GM12864 (cell line): ENCODE measurements around the gene PDE11A.

ENCODE experiments used
- DNase-seq: peaks from one replicate; pipeline ENCODE4 v3.0.0-alpha.2; 2011; ENCODE audit warnings: low read depth
- H3K4me3 ChIP-seq: 2 replicates; pipeline ENCODE4 v1.5.1; 2011; ENCODE audit warnings: mild to moderate bottlenecking, low read depth, low read length, control low read depth
- TF ChIP-seq, protein P1 (sequence below): IDR thresholded peaks from 2 replicates; pipeline ENCODE4 v1.5.1; 2011; ENCODE audit warnings: low read depth, mild to moderate bottlenecking, moderate library complexity, low read length, control low read depth, inconsistent platforms; ENCODE audit errors: missing control alignments

The PDE11A gene

DNA sequence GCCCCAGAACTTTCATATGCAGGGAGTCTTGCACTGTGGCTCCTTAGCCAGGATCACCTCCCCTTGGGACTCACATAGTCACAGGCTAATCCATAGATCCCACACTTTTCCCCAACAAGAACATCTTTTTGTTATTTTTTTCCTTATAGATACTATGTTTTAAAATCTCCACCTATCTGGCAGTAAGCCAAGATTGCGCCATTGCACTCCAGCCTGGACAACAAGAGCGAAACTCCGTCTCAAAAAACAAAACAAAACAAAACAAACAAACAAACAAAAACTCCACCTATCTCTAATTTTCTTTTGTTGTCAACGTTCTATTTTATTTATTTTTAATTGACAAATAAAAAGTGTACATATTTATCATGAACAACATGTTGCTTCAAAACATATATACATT is 141.7 kb downstream of the PDE11A start:
- no peak for DNase-seq
- H3K4me3 ChIP-seq = no peak overlapping the region
- TF ChIP-seq, protein P1, sequence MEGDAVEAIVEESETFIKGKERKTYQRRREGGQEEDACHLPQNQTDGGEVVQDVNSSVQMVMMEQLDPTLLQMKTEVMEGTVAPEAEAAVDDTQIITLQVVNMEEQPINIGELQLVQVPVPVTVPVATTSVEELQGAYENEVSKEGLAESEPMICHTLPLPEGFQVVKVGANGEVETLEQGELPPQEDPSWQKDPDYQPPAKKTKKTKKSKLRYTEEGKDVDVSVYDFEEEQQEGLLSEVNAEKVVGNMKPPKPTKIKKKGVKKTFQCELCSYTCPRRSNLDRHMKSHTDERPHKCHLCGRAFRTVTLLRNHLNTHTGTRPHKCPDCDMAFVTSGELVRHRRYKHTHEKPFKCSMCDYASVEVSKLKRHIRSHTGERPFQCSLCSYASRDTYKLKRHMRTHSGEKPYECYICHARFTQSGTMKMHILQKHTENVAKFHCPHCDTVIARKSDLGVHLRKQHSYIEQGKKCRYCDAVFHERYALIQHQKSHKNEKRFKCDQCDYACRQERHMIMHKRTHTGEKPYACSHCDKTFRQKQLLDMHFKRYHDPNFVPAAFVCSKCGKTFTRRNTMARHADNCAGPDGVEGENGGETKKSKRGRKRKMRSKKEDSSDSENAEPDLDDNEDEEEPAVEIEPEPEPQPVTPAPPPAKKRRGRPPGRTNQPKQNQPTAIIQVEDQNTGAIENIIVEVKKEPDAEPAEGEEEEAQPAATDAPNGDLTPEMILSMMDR = no peak

DNA sequence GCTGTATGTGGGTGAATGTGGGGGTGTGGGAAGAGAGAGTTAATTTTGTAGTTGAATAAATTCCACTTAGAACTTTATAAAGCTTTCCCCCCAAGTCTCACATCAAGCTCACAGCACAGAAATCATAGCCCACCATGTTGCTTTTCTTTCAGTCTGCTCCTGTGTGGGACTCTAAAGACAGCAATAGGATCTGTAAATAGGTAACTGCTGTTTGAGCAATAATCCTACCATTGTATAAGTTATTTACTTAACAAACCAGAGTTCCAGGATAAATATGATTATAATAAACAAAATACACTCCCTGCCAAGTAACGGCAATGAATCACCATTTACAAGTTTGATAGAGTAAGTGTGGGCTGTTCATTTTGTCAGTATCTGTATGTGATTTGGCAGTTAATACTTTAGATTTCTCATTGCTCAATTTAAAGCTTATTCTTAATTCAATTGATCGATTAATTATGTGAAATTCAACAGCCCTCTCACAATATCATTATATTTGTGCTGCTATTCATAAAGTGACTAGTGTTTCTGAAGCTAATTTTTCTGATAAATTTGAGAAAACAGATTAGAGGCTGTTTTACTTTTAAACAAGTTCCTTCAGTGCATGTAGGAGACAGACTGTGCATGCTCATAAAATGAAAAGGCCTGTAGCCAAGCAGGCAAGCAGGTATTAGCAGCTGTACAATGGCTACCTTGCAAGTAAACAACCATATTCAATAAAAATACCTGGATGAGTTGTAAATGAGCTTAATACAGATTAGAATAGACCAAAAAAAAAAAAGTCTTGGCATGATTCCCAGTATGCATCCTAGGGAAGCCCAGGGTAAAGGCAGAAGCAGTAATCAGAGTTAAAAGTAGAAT is 142.7 kb downstream of the PDE11A start:
- no peak for DNase-seq
- TF ChIP-seq, protein P1 = no peak
- H3K4me3 ChIP-seq = no peak overlapping the region

DNA sequence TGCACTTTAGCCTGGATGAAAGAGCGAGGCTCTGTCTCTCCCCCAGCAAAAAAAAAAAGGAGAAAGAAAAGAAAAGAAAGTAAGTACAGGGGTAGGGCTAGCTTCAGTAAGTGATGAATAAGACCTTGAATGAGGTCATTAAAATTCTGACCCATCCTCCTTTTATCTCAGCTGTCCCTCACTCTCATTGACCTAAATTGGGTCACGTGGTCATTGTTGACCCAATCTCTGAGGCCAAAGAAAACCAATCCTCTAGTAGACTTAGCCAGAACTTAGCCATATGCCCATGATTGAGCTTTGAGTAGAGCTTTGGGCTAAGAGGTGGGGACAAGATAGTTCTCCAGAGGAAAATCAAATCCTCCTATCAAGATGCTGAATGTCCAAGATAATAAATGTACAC is 149.3 kb downstream of the PDE11A start:
- TF ChIP-seq, protein P1 = no peak
- DNase-seq = no peak
- H3K4me3 ChIP-seq = no peak overlapping the region

DNA sequence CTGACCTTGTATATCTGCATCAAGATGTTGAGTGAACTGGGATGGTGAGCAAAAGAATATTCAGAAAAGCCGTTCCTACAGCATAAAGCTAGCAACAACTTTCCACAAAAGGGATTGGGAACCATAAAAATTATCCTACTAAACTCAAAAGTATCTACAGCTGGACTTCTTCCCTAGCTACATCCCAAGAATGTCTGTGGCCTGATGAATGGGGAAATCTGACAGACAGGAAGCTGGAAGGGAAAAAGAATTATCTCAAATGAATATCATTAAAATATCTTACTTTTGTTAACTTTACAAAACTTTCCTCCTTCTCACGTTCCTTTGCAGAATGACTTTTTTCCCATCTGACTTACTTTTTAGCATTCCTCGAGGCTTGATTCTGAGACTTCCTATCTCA is 150.9 kb downstream of the PDE11A start:
- no peak for DNase-seq
- TF ChIP-seq, protein P1 = no peak
- no peak overlapping the region for H3K4me3 ChIP-seq

DNA sequence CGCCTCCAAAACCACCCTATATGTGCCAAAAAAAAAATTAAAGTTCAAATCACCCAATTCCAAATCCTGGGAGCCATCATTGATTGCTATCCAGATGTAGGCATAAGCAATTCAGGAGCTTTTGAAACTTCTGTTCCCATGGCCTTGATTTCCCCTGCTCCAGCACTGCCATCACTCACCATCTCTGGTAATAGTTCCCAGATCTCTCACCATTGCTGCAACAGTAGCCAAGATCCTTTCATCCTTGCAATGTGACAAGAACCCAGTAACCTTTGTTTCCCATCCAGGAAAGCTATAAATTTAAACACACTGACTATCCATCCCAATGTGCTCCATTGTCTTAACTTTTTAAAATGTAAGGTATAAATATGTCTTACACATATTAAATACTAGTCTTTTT is 155.4 kb downstream of the PDE11A start:
- H3K4me3 ChIP-seq = no peak overlapping the region
- DNase-seq = no peak
- TF ChIP-seq, protein P1 = no peak

DNA sequence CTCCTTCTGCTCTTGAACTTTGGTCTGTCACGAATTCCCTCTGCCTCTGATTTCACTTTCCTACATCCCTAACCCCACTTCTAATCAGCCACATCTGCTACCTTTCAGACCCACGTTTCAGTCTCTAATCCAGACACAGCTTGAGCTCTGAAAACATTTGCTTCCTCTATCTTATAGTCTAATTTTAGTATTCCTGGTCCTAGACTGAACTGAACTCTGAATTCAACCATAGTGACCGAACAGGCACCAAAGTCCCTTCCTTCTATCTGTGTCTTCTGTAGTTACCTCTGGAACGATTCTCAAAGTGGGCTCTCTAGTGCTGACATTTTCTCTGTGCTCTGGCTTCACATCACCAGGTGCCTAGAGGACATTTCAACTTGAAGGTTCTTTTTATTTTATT is 156.2 kb downstream of the PDE11A start:
- no peak for DNase-seq
- H3K4me3 ChIP-seq = no peak overlapping the region
- TF ChIP-seq, protein P1 = no peak

DNA sequence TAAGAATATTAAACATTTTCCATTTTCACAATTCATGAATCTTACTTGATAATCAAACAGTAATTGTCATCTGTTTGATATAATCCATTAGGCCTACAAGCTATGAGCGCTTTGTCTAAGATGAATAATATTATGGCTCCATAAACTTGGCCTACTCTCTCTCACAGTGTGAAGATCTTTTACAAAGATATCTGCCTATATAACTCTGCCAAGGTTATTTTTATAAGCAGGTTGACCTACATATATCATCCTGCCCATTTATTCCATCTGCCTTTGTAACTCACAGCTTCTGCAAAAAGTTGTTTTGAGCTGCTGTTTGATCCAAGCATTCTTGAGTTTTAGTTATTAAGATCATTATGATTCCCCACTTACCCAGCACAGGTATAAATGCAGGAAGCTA is 158.3 kb downstream of the PDE11A start:
- H3K4me3 ChIP-seq = no peak overlapping the region
- TF ChIP-seq, protein P1 = no peak
- DNase-seq = no peak
